Thoracic aorta (tissue), 2 donors: Measurements from ENCODE around the gene SPR. TPM values are rescaled to one million over a fixed set of nuclear protein-coding genes. Genes with fewer than 3 reads are reported as not detected.

Experiments
- ATAC-seq: fragments of 150-250 bp; one replicate; pipeline ENCODE4 v1.8.0; 2017; ENCODE audit warnings: low read depth; ENCODE audit not compliant: insufficient number of reproducible peaks, low FRiP score
- DNase-seq: peaks from one replicate; pipeline ENCODE4 v3.0.0-alpha.2; 2020; ENCODE audit warnings: low spot score
- H3K27ac ChIP-seq, 2 donors: fragments of 200-600 bp; sonication (generic); 1 replicate in 1 of 2; 2 replicates in 1 of 2; pipeline ENCODE4 v1.5.1; 2016; ENCODE audit warnings: mild to moderate bottlenecking in 2 of 2, moderate library complexity in 2 of 2
- H3K27me3 ChIP-seq: fragments of 200-600 bp; sonication (generic); replicated peaks from 2 replicates; pipeline ENCODE4 v1.6.0; 2016; ENCODE audit warnings: mild to moderate bottlenecking; ENCODE audit not compliant: insufficient read depth
- H3K36me3 ChIP-seq: fragments of 200-600 bp; sonication (generic); one replicate; pipeline ENCODE4 v1.5.1; 2016
- H3K4me1 ChIP-seq, 2 donors: fragments of 200-600 bp; sonication (generic); 1 replicate in 1 of 2; 2 replicates in 1 of 2; pipeline versions ENCODE4 v1.5.1 to v1.6.0; 2016; ENCODE audit warnings: low read depth in 2 of 2, mild to moderate bottlenecking in 1 of 2; ENCODE audit not compliant: control insufficient read depth in 1 of 2
- H3K4me3 ChIP-seq: fragments of 200-600 bp; sonication (generic); 2 replicates; pipeline ENCODE4 v1.5.1; 2016; ENCODE audit warnings: mild to moderate bottlenecking
- H3K9me3 ChIP-seq: fragments of 200-600 bp; sonication (generic); 2 replicates; pipeline ENCODE4 v1.5.1; 2016
- CTCF ChIP-seq: fragments of 200-600 bp; sonication (generic); IDR thresholded peaks from one replicate; pipeline ENCODE4 v1.5.1; 2019; ENCODE audit warnings: antibody characterized with exemption
- total RNA-seq, 2 donors: library from RNA; depleted of rRNA; stranded (reverse); fragments of >200 nt; gene quantifications; one replicate each; pipeline versions ENCODE4 v1.1.0 to v1.2.3, GENCODE V29; 2016

The SPR gene
- total RNA-seq, 2 donors from 2014 or later: 26.1 to 42.6 TPM

DNA sequence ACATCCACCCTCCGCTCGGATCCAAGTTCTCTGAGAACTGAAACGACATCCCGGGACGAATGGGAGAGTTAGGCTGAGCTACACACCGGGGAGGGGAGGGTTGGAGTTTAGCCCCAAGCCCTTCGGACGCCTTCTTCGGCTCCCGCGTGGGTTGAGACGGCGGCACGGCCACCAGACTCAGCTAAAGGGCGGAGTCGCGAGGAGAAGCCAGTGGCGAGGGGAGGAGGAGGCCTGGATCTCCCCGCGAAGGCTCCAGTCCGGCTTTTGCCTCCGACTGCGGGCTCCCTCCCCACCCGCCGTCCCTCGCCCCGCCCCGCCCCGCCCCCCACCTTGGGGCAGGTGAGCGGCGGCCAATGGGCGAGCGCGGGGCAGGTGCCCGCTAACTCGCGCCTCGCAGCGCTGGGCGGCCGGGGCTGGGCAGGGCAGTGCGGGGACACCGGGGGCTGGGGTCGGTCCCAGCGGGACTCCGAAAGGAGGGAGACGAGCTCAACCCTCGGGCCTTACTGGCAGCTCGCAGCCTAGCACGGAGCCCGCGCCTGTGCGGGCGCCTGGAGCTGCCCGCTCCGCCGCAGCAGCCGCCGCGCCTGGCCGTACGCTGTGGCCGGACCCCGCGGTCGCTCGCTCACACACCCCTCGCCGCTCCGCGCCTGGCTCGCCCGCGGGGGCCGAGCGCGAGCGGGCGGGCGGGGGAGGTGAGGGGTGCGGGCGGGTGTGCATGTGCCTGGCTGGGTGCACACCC, 30.1 kb downstream of the SPR start, which contains the start of gene EMX1:
TSS of gene EMX1 (plus strand) at position 382 of the 739 bp plus-strand sequence. CDS start at position 716, 334 bp downstream.
- no peak for ATAC-seq
- no peak for TF ChIP-seq CTCF
- Histone ChIP-seq H3K4me3 (peak within 1 kb of the TSS; percentile 66), H3K9me3 (no peaks in the 10 kb centered on the region), H3K36me3 (no peaks in the 10 kb centered on the region), H3K4me1 (peaks cover 38 to 51% of the 10 kb centered on the region in 2 donors), H3K27me3 (peaks cover 39% of the 10 kb centered on the region), H3K27ac (no peak within 1 kb of the TSS)
- no peak for DNase-seq

DNA sequence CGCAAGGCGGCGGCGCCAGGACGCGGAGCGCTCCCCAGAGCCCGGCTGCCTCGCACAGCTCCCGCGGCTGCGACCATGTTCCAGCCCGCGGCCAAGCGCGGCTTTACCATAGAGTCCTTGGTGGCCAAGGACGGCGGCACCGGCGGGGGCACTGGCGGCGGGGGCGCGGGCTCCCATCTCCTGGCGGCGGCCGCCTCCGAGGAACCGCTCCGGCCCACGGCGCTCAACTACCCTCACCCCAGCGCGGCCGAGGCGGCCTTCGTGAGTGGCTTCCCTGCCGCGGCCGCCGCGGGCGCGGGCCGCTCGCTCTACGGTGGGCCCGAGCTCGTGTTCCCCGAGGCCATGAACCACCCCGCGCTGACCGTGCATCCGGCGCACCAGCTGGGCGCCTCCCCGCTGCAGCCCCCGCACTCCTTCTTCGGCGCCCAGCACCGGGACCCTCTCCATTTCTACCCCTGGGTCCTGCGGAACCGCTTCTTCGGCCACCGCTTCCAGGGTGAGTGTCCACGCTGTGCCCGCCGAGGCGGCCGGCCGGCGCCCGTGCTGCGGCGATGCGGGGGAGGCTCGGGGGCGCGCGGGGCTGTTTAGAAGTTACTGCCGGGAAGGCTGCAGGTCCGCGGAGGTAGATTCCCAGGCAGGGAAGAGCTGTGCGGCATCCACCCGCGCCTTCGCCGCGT, 30.8 kb downstream of the SPR start:
- TF ChIP-seq CTCF: no peak

GRCh38 chr2:72919414-72920317, 32.5 kb downstream of the SPR start:
- DNase-seq: no peak
- ATAC-seq: no peak
- peak overlapping the region; percentile 67 for H3K4me3 ChIP-seq
- no peak for TF ChIP-seq CTCF
- no peaks in the 10 kb centered on the region for H3K36me3 ChIP-seq
- H3K4me1 ChIP-seq: peaks cover 38 to 60% of the 10 kb centered on the region in 2 donors
- H3K9me3 ChIP-seq: no peaks in the 10 kb centered on the region
- H3K27ac ChIP-seq: no peak overlapping the region
- H3K27me3 ChIP-seq: peaks cover 32% of the 10 kb centered on the region

More for the DNA sequence above, 30.8 kb downstream of the SPR start:
- Histone ChIP-seq H3K4me1 (peaks cover 38 to 51% of the 10 kb centered on the region in 2 donors), H3K4me3 (peak overlapping the region; percentile 66), H3K36me3 (no peaks in the 10 kb centered on the region), H3K27me3 (peaks cover 38% of the 10 kb centered on the region), H3K9me3 (no peaks in the 10 kb centered on the region), H3K27ac (no peak overlapping the region)
- DNase-seq (no peak), ATAC-seq (no peak)

- ATAC-seq (no peak), DNase-seq (no peak)
- Histone ChIP-seq H3K4me3 (peak overlapping the region; percentile 67), H3K9me3 (no peaks in the 10 kb centered on the region), H3K27me3 (peaks cover 28% of the 10 kb centered on the region), H3K4me1 (peaks cover 38 to 61% of the 10 kb centered on the region in 2 donors), H3K36me3 (no peaks in the 10 kb centered on the region), H3K27ac (no peak overlapping the region)
- no peak for TF ChIP-seq CTCF
Observed at GRCh38 chr2:72920318-72921087, 33.3 kb downstream of the SPR start.
